ENCODE results near the gene AK5.

Gene AK5

GRCh38 chr1:77355010-77355409 is 73.2 kb downstream of the AK5 start:
- TF ChIP-seq ZNF274 (IDR thresholded peaks at IDR 0.05; ENCODE audit: low read depth, low read length) = no peak
- no peak overlapping the region for H3K4me3 ChIP-seq (ENCODE audit: low read length)

GRCh38 chr1:77356136-77356535 is 74.3 kb downstream of the AK5 start:
- TF ChIP-seq ZNF274 (IDR thresholded peaks at IDR 0.05; ENCODE audit: low read depth, low read length) = no peak
- H3K4me3 ChIP-seq (ENCODE audit: low read length) = no peak overlapping the region

GRCh38 chr1:77360256-77360655 is 78.4 kb downstream of the AK5 start:
- no peak for TF ChIP-seq ZNF274 (IDR thresholded peaks at IDR 0.05; ENCODE audit: low read depth, low read length)
- no peak overlapping the region for H3K4me3 ChIP-seq (ENCODE audit: low read length)

- H3K4me3 ChIP-seq (ENCODE audit: low read length) = no peak overlapping the region
- no peak for TF ChIP-seq ZNF274 (IDR thresholded peaks at IDR 0.05; ENCODE audit: low read depth, low read length)
These were observed 79.8 kb downstream of the AK5 start for GRCh38 chr1:77361621-77362020.

GRCh38 chr1:77370161-77370560 is 88.3 kb downstream of the AK5 start:
- TF ChIP-seq ZNF274 (IDR thresholded peaks at IDR 0.05; ENCODE audit: low read depth, low read length) = no peak
- no peak overlapping the region for H3K4me3 ChIP-seq (ENCODE audit: low read length)

GRCh38 chr1:77370583-77371306 is 88.9 kb downstream of the AK5 start:
- no peak for TF ChIP-seq ZNF274 (IDR thresholded peaks at IDR 0.05; ENCODE audit: low read depth, low read length)
- H3K4me3 ChIP-seq (ENCODE audit: low read length) = no peak overlapping the region

- no peak for TF ChIP-seq ZNF274 (IDR thresholded peaks at IDR 0.05; ENCODE audit: low read depth, low read length)
- H3K4me3 ChIP-seq (ENCODE audit: low read length) = no peak overlapping the region
These were observed 89.6 kb downstream of the AK5 start for GRCh38 chr1:77371396-77371795.

GRCh38 chr1:77373702-77374101 is 91.9 kb downstream of the AK5 start:
- no peak for TF ChIP-seq ZNF274 (IDR thresholded peaks at IDR 0.05; ENCODE audit: low read depth, low read length)
- H3K4me3 ChIP-seq (ENCODE audit: low read length) = no peak overlapping the region

GRCh38 chr1:77375541-77375940 is 93.7 kb downstream of the AK5 start:
- no peak overlapping the region for H3K4me3 ChIP-seq (ENCODE audit: low read length)
- no peak for TF ChIP-seq ZNF274 (IDR thresholded peaks at IDR 0.05; ENCODE audit: low read depth, low read length)

- no peak overlapping the region for H3K4me3 ChIP-seq (ENCODE audit: low read length)
- TF ChIP-seq ZNF274 (IDR thresholded peaks at IDR 0.05; ENCODE audit: low read depth, low read length) = no peak
These were observed 94.2 kb downstream of the AK5 start for GRCh38 chr1:77375990-77376389.

- no peak for TF ChIP-seq ZNF274 (IDR thresholded peaks at IDR 0.05; ENCODE audit: low read depth, low read length)
- H3K4me3 ChIP-seq (ENCODE audit: low read length) = no peak overlapping the region
These were observed 97.1 kb downstream of the AK5 start for GRCh38 chr1:77378723-77379535.

- H3K4me3 ChIP-seq (ENCODE audit: low read length) = no peak overlapping the region
- TF ChIP-seq ZNF274 (IDR thresholded peaks at IDR 0.05; ENCODE audit: low read depth, low read length) = no peak
These were observed 100.5 kb downstream of the AK5 start for GRCh38 chr1:77382366-77382765.

GRCh38 chr1:77383236-77383635 is 101.4 kb downstream of the AK5 start:
- H3K4me3 ChIP-seq (ENCODE audit: low read length) = no peak overlapping the region
- TF ChIP-seq ZNF274 (IDR thresholded peaks at IDR 0.05; ENCODE audit: low read depth, low read length) = no peak

- no peak overlapping the region for H3K4me3 ChIP-seq (ENCODE audit: low read length)
- no peak for TF ChIP-seq ZNF274 (IDR thresholded peaks at IDR 0.05; ENCODE audit: low read depth, low read length)
These were observed 103.7 kb downstream of the AK5 start for GRCh38 chr1:77385551-77385950.

GRCh38 chr1:77386276-77386675 is 104.5 kb downstream of the AK5 start:
- no peak overlapping the region for H3K4me3 ChIP-seq (ENCODE audit: low read length)
- no peak for TF ChIP-seq ZNF274 (IDR thresholded peaks at IDR 0.05; ENCODE audit: low read depth, low read length)
